SW480 (cell line): Measurements from ENCODE around the gene LRRC8E.
"Not testable (repeated sequence)": the region's sequence is repeated elsewhere in the genome, so short reads cannot be mapped to it uniquely, and the experiment has no call there.

Experiments used
- DNase-seq: peaks from one replicate; pipeline ENCODE4 v3.0.0-alpha.2; 2016; ENCODE audit warnings: low spot score

Gene LRRC8E

DNA sequence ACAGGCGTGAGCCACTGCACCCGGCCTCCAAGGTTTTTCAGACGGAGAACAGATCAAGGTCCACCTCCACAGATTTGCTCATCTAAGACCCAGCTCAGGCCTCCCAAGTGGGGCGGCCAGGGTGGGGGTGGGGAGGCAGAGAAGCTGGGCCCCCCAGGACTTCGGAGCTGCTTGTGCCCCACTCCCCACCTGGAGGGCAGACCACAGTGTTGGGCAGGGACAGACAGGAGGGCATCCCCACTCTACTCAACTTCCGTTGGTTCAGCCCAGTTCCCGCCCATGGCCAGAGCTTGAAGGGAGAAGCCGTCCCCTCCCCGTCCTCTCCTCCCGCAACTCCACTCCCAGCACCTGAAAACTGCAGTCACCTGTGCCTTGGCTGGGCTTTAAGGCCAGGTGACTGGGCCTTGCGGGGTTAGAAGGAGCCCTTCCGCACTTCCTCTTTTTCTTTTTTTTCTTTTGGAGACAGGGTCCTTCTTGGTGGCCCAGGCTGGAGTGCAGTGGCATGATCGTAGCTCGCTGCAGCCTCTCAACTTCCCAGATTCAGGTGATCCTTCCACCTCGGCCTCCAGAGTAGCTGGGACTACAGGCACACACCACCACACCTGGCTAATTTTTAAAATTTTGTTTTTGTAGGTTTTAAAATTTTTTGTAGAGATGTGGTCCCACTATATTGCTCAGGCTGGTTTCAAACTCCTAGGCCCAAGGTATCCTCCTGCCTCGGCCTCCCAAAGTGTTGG is 734 bp upstream of the LRRC8E start:
- DNase-seq = no peak

DNA sequence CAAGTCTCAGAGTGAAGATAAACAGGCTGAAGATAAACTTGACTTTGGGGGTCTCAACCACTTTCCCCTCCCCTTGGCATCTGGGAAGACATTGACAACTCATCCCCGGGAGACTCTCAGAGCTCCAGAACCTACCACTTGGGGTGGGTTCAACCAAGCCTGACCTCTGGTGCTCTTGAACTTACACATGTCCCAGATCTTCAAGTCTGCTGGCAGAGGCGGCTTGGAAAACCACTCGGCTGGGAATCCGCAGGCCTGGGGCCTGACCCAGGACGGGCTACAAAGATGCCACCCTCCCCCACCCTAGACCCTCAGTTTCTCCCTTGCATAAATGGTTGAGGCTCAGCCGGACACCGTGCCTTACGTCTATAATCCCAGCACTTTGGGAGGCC is 512 bp downstream of the LRRC8E start:
- no peak for DNase-seq

DNA sequence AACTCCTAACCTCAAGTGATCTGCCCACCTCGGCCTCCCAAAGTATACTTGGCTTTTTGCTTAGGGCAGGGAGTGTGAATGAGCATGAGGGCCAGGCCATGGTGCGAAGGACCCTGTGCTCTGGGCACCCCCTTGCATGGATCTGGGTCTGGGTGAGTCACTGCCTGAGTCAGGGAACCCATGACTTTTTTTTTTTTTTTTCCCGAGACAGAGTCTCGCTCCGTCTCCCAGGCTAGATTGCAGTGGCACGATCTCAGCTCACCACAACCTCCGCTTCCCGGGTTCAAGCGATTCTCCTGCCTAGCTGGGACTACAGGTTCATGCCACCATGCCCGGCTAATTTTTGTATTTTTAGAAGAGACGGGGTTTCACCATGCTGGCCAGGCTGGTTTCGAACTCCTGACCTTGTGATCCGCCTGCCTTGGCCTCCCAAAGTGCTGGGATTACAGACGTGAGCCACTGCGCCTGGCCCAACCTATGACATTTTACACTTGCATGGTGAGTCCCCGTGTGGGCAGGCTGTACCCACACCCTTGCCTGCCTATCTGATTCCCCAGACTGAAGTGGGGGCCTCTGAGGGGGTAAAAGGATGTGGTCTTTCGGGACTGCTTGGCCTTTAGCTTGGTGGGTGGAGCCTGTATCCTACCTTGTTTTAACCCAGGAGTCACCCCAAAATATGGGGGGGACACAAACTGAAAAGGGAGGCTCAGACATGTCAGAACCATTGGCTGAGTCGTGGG is 5.2 kb downstream of the LRRC8E start:
- not testable (repeated sequence) for DNase-seq

DNA sequence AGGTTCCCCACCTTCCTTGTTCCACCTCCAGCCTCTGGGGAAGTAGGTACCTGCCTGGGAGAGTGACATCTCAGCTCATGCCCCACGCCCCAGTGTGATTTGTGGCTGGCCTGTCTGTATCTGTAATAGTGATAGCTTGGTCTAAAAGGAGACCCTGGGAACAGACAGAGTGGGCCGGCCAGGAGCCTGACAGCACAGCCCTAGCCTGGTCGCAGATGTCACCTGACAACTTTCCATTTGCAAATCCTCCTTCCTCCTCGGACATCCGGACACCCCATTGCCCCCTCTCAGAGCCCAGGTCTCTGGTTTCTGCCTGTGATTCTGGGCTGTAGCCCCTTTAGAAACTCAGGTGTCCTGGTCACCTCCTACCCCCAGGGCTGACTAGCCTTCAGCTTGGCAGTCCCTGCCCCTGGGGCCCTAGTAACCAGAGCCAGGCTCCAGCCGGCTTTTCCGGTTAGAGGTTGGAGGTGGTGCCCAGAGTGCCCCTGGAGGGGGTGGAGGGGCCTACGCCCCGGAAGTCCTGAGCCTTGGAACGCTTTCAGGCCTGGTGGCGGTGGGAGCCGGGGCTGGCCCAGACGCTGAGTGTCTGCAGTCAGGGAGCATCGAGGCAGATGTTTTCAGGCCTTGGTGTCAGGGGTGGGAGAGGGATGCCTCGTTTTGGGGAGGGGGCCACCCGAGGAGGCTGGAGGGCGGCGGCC is 6.5 kb downstream of the LRRC8E start:
- DNase-seq = no peak

DNA sequence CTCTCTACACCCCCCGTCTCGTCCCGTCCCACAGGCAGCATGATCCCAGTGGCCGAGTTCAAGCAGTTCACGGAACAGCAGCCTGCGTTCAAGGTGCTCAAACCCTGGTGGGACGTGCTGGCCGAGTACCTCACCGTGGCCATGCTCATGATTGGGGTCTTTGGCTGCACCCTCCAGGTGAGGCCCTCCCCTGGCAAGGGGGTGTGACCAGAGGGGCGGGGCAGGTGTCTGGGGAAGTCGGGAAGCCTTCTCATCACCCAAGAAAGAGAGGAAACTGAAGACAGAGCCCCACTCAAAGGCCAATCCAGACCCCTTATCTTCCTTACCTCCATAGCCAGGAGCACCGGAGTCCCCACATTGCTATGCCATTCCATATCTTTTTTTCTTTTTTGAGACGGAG is 7.3 kb downstream of the LRRC8E start:
- no peak for DNase-seq

DNA sequence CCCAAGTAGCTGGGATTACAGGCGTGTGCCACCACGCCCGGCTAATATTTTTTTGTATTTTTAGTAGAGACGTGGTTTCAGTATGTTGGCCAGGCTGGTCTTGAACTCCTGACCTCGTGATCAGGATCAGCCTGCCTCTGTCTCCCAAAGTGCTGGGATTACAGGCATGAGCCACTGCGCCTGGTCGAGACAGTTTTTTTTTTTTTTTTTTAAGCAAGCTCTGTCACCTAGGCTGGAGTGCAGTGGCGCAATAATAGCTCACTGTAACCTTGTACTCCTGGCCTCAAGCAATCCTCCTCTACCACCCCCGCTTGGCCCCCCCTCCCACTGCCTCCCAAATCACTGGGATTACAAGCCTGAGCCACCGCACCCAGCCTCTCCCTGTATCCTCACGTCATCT is 9.0 kb downstream of the LRRC8E start:
- DNase-seq = no peak

DNA sequence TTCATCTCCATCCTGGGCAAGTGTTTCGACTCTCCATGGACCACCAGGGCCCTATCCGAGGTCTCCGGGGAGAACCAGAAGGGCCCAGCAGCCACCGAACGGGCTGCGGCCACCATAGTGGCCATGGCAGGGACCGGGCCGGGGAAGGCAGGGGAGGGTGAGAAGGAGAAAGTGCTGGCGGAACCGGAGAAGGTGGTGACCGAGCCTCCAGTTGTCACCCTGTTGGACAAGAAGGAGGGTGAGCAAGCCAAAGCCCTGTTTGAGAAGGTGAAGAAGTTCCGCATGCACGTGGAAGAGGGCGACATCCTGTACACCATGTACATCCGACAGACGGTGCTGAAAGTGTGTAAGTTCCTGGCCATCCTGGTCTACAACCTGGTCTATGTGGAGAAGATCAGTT is 10.7 kb downstream of the LRRC8E start:
- DNase-seq = no peak

DNA sequence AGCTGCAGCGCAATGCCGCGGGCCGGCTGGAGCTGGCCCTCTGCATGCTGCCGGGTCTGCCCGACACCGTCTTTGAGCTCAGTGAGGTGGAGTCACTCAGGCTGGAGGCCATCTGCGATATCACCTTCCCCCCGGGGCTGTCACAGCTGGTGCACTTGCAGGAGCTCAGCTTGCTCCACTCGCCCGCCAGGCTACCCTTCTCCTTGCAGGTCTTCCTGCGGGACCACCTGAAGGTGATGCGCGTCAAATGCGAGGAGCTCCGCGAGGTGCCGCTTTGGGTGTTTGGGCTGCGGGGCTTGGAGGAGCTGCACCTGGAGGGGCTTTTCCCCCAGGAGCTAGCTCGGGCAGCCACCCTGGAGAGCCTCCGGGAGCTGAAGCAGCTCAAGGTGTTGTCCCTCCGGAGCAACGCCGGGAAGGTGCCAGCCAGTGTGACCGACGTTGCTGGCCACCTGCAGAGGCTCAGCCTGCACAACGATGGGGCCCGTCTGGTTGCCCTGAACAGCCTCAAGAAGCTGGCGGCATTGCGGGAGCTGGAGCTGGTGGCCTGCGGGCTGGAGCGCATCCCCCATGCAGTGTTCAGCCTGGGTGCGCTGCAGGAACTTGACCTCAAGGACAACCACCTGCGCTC is 11.6 kb downstream of the LRRC8E start:
- DNase-seq = no peak

DNA sequence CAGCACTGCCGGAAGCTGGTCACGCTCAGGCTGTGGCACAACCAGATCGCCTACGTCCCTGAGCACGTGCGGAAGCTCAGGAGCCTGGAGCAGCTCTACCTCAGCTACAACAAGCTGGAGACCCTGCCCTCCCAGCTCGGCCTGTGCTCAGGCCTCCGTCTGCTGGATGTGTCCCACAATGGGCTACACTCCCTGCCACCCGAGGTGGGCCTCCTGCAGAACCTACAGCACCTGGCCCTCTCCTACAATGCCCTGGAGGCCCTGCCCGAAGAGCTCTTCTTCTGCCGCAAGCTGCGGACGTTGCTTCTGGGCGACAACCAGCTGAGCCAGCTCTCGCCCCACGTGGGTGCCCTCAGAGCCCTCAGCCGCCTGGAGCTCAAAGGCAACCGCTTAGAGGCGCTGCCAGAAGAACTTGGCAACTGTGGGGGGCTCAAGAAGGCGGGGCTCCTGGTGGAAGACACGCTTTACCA is 12.1 kb downstream of the LRRC8E start:
- no peak for DNase-seq

DNA sequence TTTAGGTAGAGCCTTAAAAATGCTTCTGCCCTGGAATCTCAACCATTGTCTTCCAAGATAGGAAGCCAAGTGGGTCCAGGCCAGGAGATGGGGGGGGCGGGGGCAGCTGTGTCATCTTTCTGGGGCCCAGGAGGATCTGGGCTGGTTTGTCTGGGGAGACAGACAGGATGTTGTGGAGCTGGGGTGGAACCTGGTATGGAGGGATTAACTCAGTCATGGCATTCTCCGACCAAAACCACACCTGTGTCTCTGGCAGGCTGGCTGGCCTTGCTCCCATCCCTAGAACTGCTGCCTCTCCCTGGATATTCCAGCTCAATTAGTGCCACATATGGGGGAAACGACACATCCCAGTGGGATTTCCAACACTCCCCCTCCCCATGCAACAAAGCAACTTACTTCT is 12.6 kb downstream of the LRRC8E start:
- peak; percentile 25 for DNase-seq

DNA sequence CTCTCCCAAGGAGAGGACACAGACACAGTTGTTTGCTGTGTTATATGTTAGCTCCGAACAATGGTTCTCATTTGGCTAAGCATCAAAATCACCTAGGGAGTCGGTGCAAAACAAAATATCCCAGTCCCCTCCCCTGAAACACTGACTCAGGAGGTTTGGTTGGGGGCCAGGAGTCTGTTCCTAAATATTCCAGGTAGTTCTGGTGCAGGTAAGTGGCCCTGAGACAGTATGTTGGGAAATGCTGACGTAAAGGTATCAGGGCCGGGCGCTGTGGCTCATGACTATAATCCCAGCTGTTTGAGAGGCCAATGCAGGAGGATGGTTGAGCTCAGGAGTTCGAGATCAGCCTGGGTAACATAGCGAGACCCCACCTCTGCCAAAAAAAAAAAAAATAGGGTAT is 13.0 kb downstream of the LRRC8E start:
- DNase-seq = no peak

DNA sequence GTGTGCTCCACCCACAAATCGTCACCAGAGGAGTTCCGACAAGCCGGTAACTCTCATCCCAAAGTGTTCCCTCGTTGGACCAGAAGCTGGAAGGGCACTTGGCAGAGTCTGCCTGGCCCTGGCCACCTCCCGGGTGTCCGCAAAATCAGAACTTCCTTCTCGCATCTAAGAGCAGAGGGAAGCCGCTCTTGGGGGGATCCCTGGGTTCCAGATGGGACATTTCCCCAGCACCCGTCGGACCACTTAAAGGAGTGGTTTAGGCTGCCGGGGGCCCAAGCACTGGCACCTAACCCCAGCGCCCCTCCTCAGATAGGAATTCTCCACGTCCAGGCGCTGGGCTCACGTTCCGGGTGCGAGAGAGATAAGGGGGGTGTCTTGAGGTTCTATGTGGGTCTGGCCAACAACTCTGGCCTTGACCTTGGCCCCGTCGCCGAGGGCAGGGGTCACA is 14.5 kb downstream of the LRRC8E start:
- peak; percentile 36 for DNase-seq

DNA sequence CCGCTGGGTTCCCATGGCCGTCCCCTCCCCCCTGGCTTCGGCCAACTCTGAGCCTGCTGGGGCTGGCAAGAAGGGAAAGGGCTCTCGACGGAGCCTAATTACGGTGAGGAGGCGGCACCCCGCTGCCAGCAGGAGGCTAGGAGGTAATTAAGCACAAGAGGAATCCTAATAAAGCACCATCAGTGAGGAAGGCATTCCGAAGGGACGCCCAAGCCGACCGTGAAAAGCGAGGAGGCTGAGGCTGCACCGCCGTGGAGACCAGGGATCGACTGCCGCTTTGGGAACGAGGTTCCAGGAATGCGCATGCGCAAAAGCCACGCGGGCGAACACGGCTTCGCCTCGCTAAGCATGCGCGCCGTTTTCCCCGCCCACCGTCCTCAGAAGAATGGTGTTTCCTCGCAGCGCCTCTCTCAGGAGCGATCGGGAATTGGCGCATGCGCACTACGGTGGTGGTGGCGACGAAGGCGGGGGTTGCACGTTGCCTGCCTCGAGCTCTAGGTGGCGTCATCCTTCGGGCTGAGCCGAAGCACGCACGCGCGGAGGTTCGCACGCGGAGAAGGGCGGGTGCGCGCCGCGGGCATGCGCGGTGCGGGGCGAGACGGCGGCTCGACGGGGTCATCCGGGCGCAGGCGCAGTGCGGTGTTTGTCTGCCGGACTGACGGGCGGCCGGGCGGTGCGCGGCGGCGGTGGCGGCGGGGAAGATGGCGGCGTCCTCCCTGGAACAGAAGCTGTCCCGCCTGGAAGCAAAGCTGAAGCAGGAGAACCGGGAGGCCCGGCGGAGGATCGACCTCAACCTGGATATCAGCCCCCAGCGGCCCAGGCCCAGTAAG is 15.1 kb downstream of the LRRC8E start, which contains the start of gene MAP2K7:
MAP2K7 (plus strand) TSS at position 634 of the 830 bp plus-strand sequence; CDS start at position 702, 68 bp downstream.
- peak; percentile 98 for DNase-seq

DNA sequence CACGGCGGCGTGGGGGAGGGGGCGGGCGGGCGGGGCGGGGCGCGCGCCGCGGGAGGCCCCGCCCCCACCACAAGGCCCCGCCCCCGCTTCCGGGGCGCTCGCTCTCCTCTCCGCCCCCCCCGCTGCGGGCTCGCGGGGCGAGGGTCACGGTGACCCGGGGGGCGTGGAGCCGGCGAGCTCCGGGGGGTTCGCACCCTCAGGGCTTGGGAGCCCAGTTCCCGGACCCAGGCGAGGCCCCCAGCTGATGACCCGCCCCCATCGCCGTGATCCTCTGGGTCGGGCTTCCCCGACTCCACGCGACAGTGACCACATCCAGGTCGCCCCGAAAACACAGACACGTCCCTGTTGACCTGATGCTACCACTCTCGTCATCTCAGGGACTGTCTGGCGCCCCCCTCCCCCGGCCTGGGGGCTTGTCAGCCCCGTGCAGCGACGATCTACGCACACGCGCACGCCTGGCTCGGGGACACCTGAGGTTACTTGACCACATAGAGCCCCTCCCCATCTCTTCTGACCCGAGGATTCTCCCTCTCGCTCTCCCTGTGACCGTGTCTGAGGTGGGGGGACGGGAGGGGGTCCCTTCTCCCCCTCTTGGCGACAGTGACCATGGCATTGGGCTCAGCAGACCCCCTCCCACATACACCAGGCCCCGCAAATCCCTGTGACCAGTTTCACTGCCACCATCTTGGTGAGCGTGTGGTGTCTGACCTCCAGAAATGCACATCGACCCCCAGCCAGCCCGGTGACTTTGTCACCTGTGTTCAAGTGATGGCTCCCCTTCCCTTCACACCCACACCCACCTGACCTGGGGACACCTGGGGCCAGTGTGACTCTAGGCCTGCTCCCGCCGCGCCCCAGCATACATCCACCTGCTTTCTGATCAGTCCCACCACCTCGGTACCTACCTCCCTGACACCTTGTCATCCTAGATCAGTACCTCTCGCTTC is 16.0 kb downstream of the LRRC8E start:
- no peak for DNase-seq

DNA sequence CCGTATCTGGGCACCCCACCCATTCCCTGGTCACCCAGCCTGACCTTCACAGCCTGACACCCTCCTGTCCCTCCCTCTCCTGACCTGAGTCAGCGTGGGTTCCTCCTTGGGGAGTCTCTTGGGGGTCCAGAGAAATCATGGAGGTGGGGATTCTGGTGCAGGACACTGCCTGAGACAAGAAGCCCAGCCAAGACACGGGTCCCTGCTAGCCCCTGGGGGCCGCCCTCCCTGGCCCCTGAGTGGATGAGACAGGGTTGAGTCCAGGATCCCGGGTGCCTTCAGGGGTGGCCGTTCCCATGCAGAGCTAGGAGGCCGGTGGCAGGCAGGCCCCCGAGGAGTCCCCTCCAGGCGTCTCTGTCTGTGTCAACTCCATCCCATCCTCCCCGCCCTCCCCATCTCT is 17.0 kb downstream of the LRRC8E start:
- no peak for DNase-seq

DNA sequence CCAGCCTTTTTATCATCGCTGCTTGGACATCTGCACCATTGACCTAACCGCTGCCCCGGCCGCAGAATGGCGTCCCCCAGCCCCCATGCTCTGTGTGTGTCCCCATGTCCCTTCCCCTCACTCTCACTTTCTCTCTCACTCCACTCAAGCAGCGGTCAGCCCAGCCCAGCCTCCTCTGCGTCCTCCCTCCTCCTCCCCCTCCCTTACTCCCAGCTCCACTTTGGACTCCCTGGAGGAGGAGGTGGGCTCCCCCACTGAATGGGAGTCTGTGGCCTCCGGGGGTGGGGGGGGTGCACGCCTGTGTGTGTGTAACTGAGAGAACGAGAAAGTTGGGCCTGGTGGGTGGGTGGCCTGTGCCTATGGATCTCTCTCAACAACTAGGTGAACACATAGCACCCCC is 17.5 kb downstream of the LRRC8E start:
- DNase-seq = no peak

DNA sequence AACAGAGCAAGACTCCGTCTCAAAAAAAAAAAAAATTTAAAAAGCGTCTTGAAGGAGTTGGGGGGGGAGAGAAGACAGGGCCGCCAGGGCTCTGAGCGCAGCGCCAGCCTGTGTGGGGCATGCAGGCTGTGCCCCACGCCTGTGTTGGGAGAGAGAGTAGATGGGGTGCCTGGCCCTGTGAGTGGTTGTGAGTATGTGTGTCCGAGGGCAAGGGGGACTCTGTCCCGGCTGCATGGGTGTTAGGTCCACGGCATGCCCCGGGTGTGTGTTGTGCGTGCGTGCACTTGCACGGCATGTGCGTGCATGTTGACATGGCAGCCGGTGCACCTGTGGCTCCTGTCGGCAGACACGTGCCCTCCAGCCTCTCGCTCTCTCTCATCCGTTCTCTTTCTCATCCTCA is 18.8 kb downstream of the LRRC8E start:
- DNase-seq = no peak

DNA sequence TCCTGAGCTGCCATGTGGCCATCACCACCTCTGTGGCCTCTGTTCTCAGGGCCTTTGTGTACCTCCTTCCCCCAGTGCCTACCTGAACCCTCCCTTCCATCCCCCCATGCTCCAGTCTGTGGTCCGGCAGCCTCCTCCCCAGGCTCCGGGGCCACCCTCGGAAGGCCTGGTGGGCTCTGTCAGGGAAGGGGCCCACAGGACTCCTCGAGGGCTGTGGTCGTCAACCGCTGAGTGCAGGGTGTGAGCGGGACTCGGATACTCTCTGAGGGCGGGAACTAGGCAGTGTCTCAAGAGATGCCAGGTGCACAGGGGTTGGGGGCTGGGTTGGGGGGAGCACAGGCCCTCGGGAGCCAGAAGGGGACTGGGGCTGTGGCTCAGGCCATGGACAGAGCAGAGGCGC is 19.2 kb downstream of the LRRC8E start:
- no peak for DNase-seq

DNA sequence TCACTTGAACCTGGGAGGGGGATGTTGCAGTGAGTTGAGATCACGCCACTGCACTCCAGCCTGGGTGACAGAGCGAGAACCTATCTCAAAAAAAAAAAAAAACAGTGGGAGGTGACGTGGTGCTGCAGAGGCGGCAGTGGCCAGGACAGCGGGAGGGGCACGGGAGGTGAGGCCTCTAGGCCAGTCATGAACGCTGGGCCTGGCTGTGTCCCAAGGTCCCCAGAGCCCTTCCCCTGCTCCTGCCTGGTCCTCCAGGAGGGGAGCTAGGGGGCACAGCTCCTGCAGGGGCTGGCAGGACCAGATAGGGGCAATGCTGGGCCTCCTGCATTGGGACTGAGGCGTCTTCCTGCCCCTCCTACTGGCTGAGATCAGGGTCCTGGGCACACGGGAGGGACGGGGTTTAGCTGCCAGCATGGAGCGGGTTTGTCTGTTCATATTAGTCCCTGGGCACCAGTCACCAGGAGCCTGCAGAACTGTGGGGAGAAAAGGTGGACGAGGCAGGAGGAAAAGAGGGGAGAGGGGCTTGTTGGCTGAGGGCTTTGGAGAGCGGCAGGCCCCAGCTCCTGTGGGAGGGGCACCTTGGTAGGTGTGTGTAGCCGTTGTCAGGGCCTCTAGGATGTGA is 19.9 kb downstream of the LRRC8E start:
- no peak for DNase-seq
